Measurements from ENCODE around the gene BMP2K. TPM values are rescaled to one million over a fixed set of nuclear protein-coding genes. Genes with fewer than 3 reads are reported as not detected.

Gene BMP2K
- total and polyA plus RNA-seq, 4 donors: 4.4 to 138 (median 19.3) TPM

DNA sequence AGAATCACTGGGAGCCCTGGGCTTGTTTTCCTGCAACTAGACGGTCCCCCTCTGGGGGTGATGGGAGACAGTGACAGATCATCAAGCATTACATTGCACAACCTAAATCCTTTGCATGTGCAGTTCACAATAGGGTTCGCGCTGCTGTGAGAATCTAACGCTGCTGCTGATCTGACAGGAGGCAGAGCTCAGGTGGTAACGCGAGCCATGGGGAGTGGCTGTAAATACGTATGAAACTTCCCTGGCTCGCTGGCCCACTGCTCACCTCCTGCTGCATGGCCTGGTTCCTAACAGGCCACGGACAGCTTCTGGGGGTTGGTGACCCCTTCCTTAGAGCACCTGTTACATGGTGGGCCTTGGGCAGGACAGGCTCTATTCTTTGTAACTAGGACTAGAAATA lies 152.7 kb downstream of the BMP2K start:
- Histone ChIP-seq H3K4me1 (ENCODE audit: control insufficient read depth in 4 of 4, insufficient read depth in 4 of 4, low read length in 3 of 4) (peaks cover 0 to 5% (median 1%) of the 10 kb centered on the region in 4 donors), H3K36me3 (ENCODE audit: control insufficient read depth in 4 of 4, insufficient read depth in 3 of 4, low read depth in 1 of 4, low read length in 3 of 4) (peaks cover 0 to 2% (median 0%) of the 10 kb centered on the region in 4 donors), H3K27me3 (ENCODE audit: control insufficient read depth in 4 of 4, insufficient read depth in 4 of 4, low read length in 3 of 4) (no peaks in the 10 kb centered on the region), H3K4me3 (ENCODE audit: low read depth in 1 of 3, low read length in 3 of 3) (no peak overlapping the region), H3K9ac (ENCODE audit: low read depth in 1 of 2, low read length in 2 of 2) (no peak overlapping the region), H3K9me3 (ENCODE audit: control insufficient read depth in 4 of 4, low read length in 3 of 4) (no peaks in the 10 kb centered on the region), H3K27ac (ENCODE audit: low read depth in 1 of 2, low read length in 2 of 2) (no peak overlapping the region)
- 96% methylated on average over 9 of the region's 9 CpGs for whole genome bisulfite sequencing
- TF ChIP-seq RAD21 (IDR thresholded peaks at IDR 0.05) (no peak), TAF1 (conservative IDR thresholded peaks at IDR 0.05) (no peak), HNF4A (conservative IDR thresholded peaks at IDR 0.05) (no peak)
- TF ChIP-seq, protein P1, sequence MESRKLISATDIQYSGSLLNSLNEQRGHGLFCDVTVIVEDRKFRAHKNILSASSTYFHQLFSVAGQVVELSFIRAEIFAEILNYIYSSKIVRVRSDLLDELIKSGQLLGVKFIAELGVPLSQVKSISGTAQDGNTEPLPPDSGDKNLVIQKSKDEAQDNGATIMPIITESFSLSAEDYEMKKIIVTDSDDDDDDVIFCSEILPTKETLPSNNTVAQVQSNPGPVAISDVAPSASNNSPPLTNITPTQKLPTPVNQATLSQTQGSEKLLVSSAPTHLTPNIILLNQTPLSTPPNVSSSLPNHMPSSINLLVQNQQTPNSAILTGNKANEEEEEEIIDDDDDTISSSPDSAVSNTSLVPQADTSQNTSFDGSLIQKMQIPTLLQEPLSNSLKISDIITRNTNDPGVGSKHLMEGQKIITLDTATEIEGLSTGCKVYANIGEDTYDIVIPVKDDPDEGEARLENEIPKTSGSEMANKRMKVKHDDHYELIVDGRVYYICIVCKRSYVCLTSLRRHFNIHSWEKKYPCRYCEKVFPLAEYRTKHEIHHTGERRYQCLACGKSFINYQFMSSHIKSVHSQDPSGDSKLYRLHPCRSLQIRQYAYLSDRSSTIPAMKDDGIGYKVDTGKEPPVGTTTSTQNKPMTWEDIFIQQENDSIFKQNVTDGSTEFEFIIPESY (IDR thresholded peaks at IDR 0.05): no peak
- no peak for DNase-seq (ENCODE audit: low spot score)

DNA sequence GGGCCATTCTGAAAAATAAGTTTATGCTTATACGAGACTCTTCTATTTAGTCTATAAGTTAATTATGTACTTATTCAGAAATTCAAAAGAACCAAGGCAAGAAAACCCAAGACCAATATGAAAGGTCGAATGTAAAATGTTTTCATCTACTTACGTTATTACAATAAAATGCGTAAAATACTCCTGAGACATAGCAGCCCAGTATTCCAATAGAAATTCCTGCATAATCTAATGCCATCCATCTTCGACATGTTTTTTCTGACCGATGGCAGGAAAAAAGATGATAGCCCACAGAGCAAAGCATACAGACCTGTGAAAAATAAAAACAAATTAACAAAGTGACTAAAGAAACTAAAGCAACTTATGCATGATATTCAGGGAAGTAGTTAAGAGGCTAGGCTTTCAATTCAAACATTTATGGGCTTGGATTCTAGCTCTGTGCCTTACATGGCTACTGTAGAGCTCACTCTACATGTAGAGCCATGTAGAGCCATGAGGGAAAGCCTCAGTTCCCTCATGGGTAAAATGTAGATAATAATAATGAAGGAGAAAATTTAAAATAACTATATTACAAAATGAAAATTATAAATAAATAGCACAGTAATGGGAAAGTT lies 154.0 kb downstream of the BMP2K start:
- H3K4me1 ChIP-seq (ENCODE audit: control insufficient read depth in 4 of 4, insufficient read depth in 4 of 4, low read length in 3 of 4): peaks cover 0 to 4% (median 2%) of the 10 kb centered on the region in 4 donors
- no peak overlapping the region for H3K27ac ChIP-seq (ENCODE audit: low read depth in 1 of 2, low read length in 2 of 2)
- DNase-seq (ENCODE audit: low spot score): no peak
- H3K36me3 ChIP-seq (ENCODE audit: control insufficient read depth in 4 of 4, insufficient read depth in 3 of 4, low read depth in 1 of 4, low read length in 3 of 4): peaks cover 0 to 2% (median 0%) of the 10 kb centered on the region in 4 donors
- no peaks in the 10 kb centered on the region for H3K9me3 ChIP-seq (ENCODE audit: control insufficient read depth in 4 of 4, low read length in 3 of 4)
- no peaks in the 10 kb centered on the region for H3K27me3 ChIP-seq (ENCODE audit: control insufficient read depth in 4 of 4, insufficient read depth in 4 of 4, low read length in 3 of 4)
- no peak overlapping the region for H3K9ac ChIP-seq (ENCODE audit: low read depth in 1 of 2, low read length in 2 of 2)
- TF ChIP-seq NR2F2 (IDR thresholded peaks at IDR 0.05) (no peak), HNF4A (conservative IDR thresholded peaks at IDR 0.05) (no peak), HNF4G (IDR thresholded peaks at IDR 0.05) (no peak), FOXA2 (IDR thresholded peaks at IDR 0.05) (no peak), JUND (IDR thresholded peaks at IDR 0.05) (no peak), RXRA (IDR thresholded peaks at IDR 0.05) (no peak), SP1 (IDR thresholded peaks at IDR 0.05) (no peak), TAF1 (conservative IDR thresholded peaks at IDR 0.05) (no peak), FOXA1 (IDR thresholded peaks at IDR 0.05) (no peak)
- TF ChIP-seq, protein P2, sequence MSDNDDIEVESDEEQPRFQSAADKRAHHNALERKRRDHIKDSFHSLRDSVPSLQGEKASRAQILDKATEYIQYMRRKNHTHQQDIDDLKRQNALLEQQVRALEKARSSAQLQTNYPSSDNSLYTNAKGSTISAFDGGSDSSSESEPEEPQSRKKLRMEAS (IDR thresholded peaks at IDR 0.05): no peak
- TF ChIP-seq, protein P3, sequence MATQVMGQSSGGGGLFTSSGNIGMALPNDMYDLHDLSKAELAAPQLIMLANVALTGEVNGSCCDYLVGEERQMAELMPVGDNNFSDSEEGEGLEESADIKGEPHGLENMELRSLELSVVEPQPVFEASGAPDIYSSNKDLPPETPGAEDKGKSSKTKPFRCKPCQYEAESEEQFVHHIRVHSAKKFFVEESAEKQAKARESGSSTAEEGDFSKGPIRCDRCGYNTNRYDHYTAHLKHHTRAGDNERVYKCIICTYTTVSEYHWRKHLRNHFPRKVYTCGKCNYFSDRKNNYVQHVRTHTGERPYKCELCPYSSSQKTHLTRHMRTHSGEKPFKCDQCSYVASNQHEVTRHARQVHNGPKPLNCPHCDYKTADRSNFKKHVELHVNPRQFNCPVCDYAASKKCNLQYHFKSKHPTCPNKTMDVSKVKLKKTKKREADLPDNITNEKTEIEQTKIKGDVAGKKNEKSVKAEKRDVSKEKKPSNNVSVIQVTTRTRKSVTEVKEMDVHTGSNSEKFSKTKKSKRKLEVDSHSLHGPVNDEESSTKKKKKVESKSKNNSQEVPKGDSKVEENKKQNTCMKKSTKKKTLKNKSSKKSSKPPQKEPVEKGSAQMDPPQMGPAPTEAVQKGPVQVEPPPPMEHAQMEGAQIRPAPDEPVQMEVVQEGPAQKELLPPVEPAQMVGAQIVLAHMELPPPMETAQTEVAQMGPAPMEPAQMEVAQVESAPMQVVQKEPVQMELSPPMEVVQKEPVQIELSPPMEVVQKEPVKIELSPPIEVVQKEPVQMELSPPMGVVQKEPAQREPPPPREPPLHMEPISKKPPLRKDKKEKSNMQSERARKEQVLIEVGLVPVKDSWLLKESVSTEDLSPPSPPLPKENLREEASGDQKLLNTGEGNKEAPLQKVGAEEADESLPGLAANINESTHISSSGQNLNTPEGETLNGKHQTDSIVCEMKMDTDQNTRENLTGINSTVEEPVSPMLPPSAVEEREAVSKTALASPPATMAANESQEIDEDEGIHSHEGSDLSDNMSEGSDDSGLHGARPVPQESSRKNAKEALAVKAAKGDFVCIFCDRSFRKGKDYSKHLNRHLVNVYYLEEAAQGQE (IDR thresholded peaks at IDR 0.05): no peak
- TF ChIP-seq, protein P4, sequence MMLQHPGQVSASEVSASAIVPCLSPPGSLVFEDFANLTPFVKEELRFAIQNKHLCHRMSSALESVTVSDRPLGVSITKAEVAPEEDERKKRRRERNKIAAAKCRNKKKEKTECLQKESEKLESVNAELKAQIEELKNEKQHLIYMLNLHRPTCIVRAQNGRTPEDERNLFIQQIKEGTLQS (IDR thresholded peaks at IDR 0.05): no peak
- TF ChIP-seq, protein P5, sequence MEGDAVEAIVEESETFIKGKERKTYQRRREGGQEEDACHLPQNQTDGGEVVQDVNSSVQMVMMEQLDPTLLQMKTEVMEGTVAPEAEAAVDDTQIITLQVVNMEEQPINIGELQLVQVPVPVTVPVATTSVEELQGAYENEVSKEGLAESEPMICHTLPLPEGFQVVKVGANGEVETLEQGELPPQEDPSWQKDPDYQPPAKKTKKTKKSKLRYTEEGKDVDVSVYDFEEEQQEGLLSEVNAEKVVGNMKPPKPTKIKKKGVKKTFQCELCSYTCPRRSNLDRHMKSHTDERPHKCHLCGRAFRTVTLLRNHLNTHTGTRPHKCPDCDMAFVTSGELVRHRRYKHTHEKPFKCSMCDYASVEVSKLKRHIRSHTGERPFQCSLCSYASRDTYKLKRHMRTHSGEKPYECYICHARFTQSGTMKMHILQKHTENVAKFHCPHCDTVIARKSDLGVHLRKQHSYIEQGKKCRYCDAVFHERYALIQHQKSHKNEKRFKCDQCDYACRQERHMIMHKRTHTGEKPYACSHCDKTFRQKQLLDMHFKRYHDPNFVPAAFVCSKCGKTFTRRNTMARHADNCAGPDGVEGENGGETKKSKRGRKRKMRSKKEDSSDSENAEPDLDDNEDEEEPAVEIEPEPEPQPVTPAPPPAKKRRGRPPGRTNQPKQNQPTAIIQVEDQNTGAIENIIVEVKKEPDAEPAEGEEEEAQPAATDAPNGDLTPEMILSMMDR (IDR thresholded peaks at IDR 0.05; ENCODE audit: low read depth, low read length, missing input control): no peak
- H3K4me3 ChIP-seq (ENCODE audit: low read depth in 1 of 3, low read length in 3 of 3): no peak overlapping the region
- 95% methylated on average over 6 of the region's 6 CpGs for WGBS
